ENCODE data around the gene ZFHX3.

GRCh38 chr16:72961115-72961832 is 86.7 kb downstream of the ZFHX3 start:
- TF ChIP-seq BRCA1 (IDR thresholded peaks at IDR 0.05; ENCODE audit: low read depth, low read length) = no peak
- TF ChIP-seq POLR2AphosphoS5 (IDR thresholded peaks at IDR 0.05; ENCODE audit: low read depth, low read length) = no peak
- peak in 2 of 3 experiments; percentile 7 to 8; a peak in 2 of 4 replicates for TF ChIP-seq CTCF (IDR thresholded peaks at IDR 0.05; ENCODE audit: control extremely low read depth in 1 of 3, insufficient read depth in 1 of 3, low read depth in 1 of 3, low read length in 3 of 3)
- no peak for TF ChIP-seq YY1 (IDR thresholded peaks at IDR 0.05; ENCODE audit: low read depth, low read length)
- no peak for TF ChIP-seq EZH2 (IDR thresholded peaks at IDR 0.05; ENCODE audit: low read depth, low read length, severe bottlenecking)
